GM12878 (cell line): ENCODE measurements around the gene ABCC3. TPM values are rescaled to one million over a fixed set of nuclear protein-coding genes. Genes with fewer than 3 reads are reported as not detected.

Source experiments
- ATAC-seq: fragments of 200-7000 bp; cut with Tn5 transposase; 3 replicates; pipeline ENCODE4 v1.9.1; 2020; ENCODE audit warnings: mild to moderate bottlenecking, moderate library complexity
- BruUV-seq: library from RNA; stranded (reverse); fragments of 400-500 nt; replicated peaks from 2 replicates; lab custom pipeline; 2021; lab: Mats Ljungman, UMichigan
- CTCF ChIA-PET: fragments of 300-600 bp; sonication (Branson Sonifier 250); formaldehyde crosslinking; extraction: SDS; loops from one replicate; lab custom pipeline; 2021; ENCODE audit warnings: inconsistent platforms; lab: Yijun Ruan, JAX
- POLR2A ChIA-PET: fragments of 350-600 bp; formaldehyde crosslinking; extraction: SDS; loops from one replicate; lab custom pipeline; 2021; ENCODE audit warnings: inconsistent platforms; lab: Charles Lee
- RAD21 ChIA-PET: fragments of 300-600 bp; sonication (Branson Sonifier 250); formaldehyde crosslinking; loops from one replicate; lab custom pipeline; 2023; ENCODE audit warnings: antibody characterized with exemption; ENCODE audit not compliant: unreplicated experiment; lab: Charles Lee
- SMC1A ChIA-PET: fragments of 300-600 bp; sonication (Branson Sonifier 250); formaldehyde crosslinking; loops from one replicate; lab custom pipeline; 2023; ENCODE audit not compliant: unreplicated experiment, uncharacterized antibody; lab: Charles Lee
- DNase-seq: peaks from one replicate; pipeline ENCODE4 v3.0.0-alpha.2; 2011; ENCODE audit warnings: low read depth, low spot score
- FAIRE-seq: peaks from 3 replicates; lab custom pipeline; 2011; peaks lifted over from hg19 to GRCh38; lab: Jason Lieb, UNC
- H2AFZ ChIP-seq: 2 replicates; pipeline ENCODE4 v1.6.0; 2011; ENCODE audit warnings: low read depth, low read length, control low read depth; ENCODE audit not compliant: control insufficient read depth
- H3K27ac ChIP-seq: 2 replicates; pipeline ENCODE4 v1.5.1; 2011; ENCODE audit warnings: control low read depth; ENCODE audit not compliant: control insufficient read depth, insufficient read depth
- H3K27me3 ChIP-seq, 2 experiments: replicated peaks in 1 of 2; 2 replicates each; pipeline versions ENCODE4 v1.6.0 to v1.6.1; 2011; ENCODE audit warnings: low read length in 1 of 2; ENCODE audit not compliant: control insufficient read depth in 2 of 2, insufficient read depth in 2 of 2
- H3K36me3 ChIP-seq, 2 experiments: 2 replicates each; pipeline ENCODE4 v1.5.1; 2011; ENCODE audit warnings: low read length in 1 of 2; ENCODE audit not compliant: control insufficient read depth in 2 of 2, insufficient read depth in 2 of 2
- H3K4me1 ChIP-seq: 2 replicates; pipeline ENCODE4 v1.6.1; 2011; ENCODE audit warnings: mild to moderate bottlenecking, low read length, moderate library complexity, mixed read lengths; ENCODE audit not compliant: control insufficient read depth, insufficient read depth
- H3K4me2 ChIP-seq: 2 replicates; pipeline ENCODE4 v1.6.0; 2011; ENCODE audit warnings: control low read depth; ENCODE audit not compliant: control insufficient read depth, insufficient read depth
- H3K4me3 ChIP-seq: fragments of 200-600 bp; sonication (generic); 2 replicates; pipeline ENCODE4 v1.5.1; 2016
- H3K79me2 ChIP-seq: 2 replicates; pipeline ENCODE4 v1.6.0; 2011; ENCODE audit warnings: low read length; ENCODE audit not compliant: control insufficient read depth, insufficient read depth
- H3K9ac ChIP-seq: 2 replicates; pipeline ENCODE4 v1.8.0; 2011; ENCODE audit warnings: low read length, control low read depth, mixed read lengths; ENCODE audit not compliant: control insufficient read depth, insufficient read depth
- H3K9me3 ChIP-seq: replicated peaks from 3 replicates; pipeline ENCODE4 v1.5.1; 2011; ENCODE audit warnings: mild to moderate bottlenecking, low read length; ENCODE audit not compliant: control insufficient read depth, insufficient read depth
- H4K20me1 ChIP-seq: 2 replicates; pipeline ENCODE4 v1.6.0; 2011; ENCODE audit not compliant: control insufficient read depth, insufficient read depth
- BHLHE40 ChIP-seq, 2 experiments: fragments of 450-650 bp in 1 of 2; IDR thresholded peaks; 2 replicates each; pipeline ENCODE4 v1.6.1; 2011 to 2017; ENCODE audit warnings: low read depth in 2 of 2, borderline replicate concordance in 1 of 2, improper control_type of control experiment in 1 of 2, low read length in 1 of 2, mild to moderate bottlenecking in 1 of 2
- E2F4 ChIP-seq: IDR thresholded peaks from 2 replicates; pipeline ENCODE4 v1.6.1; 2012; ENCODE audit warnings: low read depth, low read length, improper control_type of control experiment
- EED ChIP-seq: sonication (generic); IDR thresholded peaks from 2 replicates; pipeline ENCODE4 v1.6.1; 2016; ENCODE audit warnings: antibody characterized with exemption, low read depth
- GATAD2B ChIP-seq: fragments of 450-650 bp; conservative IDR thresholded peaks from 2 replicates; pipeline ENCODE4 v1.6.1; 2017; ENCODE audit warnings: low read depth, mild to moderate bottlenecking, moderate library complexity
- HCFC1 ChIP-seq: fragments of 150-350 bp; IDR thresholded peaks from 2 replicates; pipeline ENCODE4 v1.6.1; 2014; ENCODE audit warnings: low read length
- IRF4 ChIP-seq: IDR thresholded peaks from 2 replicates; pipeline ENCODE4 v1.6.1; 2011; ENCODE audit warnings: low read depth, low read length
- RUNX3 ChIP-seq: IDR thresholded peaks from 2 replicates; pipeline ENCODE4 v1.6.1; 2012; ENCODE audit warnings: low read length, inconsistent platforms
- SMARCA5 ChIP-seq: fragments of 450-650 bp; IDR thresholded peaks from 2 replicates; pipeline ENCODE4 v1.6.1; 2017; ENCODE audit warnings: mild to moderate bottlenecking
- SREBF1 ChIP-seq: IDR thresholded peaks from 2 replicates; pipeline ENCODE4 v1.6.1; 2012; ENCODE audit warnings: mild to moderate bottlenecking, low read length
- SUPT20H ChIP-seq: IDR thresholded peaks from 2 replicates; pipeline ENCODE4 v1.6.1; 2011; ENCODE audit warnings: low read depth, mild to moderate bottlenecking, low read length, moderate library complexity, borderline replicate concordance; ENCODE audit not compliant: control insufficient read depth
- TAF1 ChIP-seq: IDR thresholded peaks from 2 replicates; pipeline ENCODE4 v1.6.1; 2011; ENCODE audit warnings: mild to moderate bottlenecking, low read depth, low read length, borderline replicate concordance
- USF1 ChIP-seq: IDR thresholded peaks from 2 replicates; pipeline ENCODE4 v1.6.1; 2011; ENCODE audit warnings: borderline replicate concordance, low read depth, mild to moderate bottlenecking, moderate library complexity, mixed read lengths, low read length; ENCODE audit not compliant: insufficient read depth; ENCODE audit errors: extremely low read length
- YBX1 ChIP-seq: fragments of 450-650 bp; IDR thresholded peaks from 2 replicates; pipeline ENCODE4 v1.6.1; 2016; ENCODE audit warnings: antibody characterized with exemption
- ZNF207 ChIP-seq: fragments of 450-650 bp; IDR thresholded peaks from 2 replicates; pipeline ENCODE4 v1.6.1; 2014; ENCODE audit warnings: antibody characterized with exemption, mild to moderate bottlenecking, borderline replicate concordance
- WGBS: methylation state at CpG from one replicate; pipeline ENCODE4 v1.1.6; 2016; ENCODE audit warnings: low lambda C conversion rate; ENCODE audit not compliant: insufficient replicate concordance, insufficient coverage; ENCODE audit errors: missing lambda C conversion rate; 5-methylcytosine and 5-hydroxymethylcytosine counted together
- in situ Hi-C: fragments of 300-500 bp; cut with MboI; formaldehyde crosslinking; loops from 9 replicates; pipeline ENCODE4 v1.14.3; 2018; ENCODE audit warnings: mixed read lengths
- intact Hi-C: fragments of 100-400 bp; cut with micrococcal nuclease; formaldehyde crosslinking; loops from one replicate; pipeline ENCODE4 v1.14.2; 2022; ENCODE audit not compliant: unreplicated experiment
- polyA plus RNA-seq, 11 experiments: library from polyadenylated mRNA; depleted of rRNA in 4 of 11; unstranded in 6 of 11; stranded (reverse) in 5 of 11; fragments of >200 nt; fragmentation: Nextera tagmentation in 4 of 11; fragmentation: Illumina TruSeq in 1 of 11; extraction: Ambion mirVana in 4 of 11; extraction: Trizol in 1 of 11; gene quantifications; 1 replicate in 1 of 11; 2 replicates in 10 of 11; pipeline versions ENCODE4 v1.2.1 to v1.2.3, GENCODE V29; 2011 to 2016; ENCODE audit warnings: inconsistent platforms in 2 of 11, missing spikeins in 2 of 11, low read depth in 1 of 11
- total RNA-seq, 4 experiments: library from RNA; depleted of rRNA in 3 of 4; stranded (reverse); fragments of >200 nt in 3 of 4; fragmentation: Illumina TruSeq in 1 of 4; extraction: Trizol in 1 of 4; gene quantifications; 2 replicates each; pipeline versions ENCODE4 v1.2.1 to v1.2.3, GENCODE V29; 2013 to 2021
- TF ChIP-seq, protein P1 (sequence below): fragments of 450-650 bp; formaldehyde crosslinking; IDR thresholded peaks from 2 replicates; pipeline ENCODE4 v1.5.0; 2022; ENCODE audit warnings: mild to moderate bottlenecking, missing genetic modification characterization
- TF ChIP-seq, protein P2 (sequence below): IDR thresholded peaks from 2 replicates; pipeline ENCODE4 v1.6.1; 2011; ENCODE audit warnings: mild to moderate bottlenecking, low read depth, low read length, moderate library complexity; ENCODE audit not compliant: insufficient replicate concordance

ABCC3 gene
- total and polyA plus RNA-seq, 10 of the 15 experiments (the other 5 are each of a cell fraction or from before 2014, with no cell fraction given) = 0.21 to 2.3 (median 0.71) TPM; not detected in 6

- RAD21 ChIA-PET = no interaction called here
- no peak overlapping the region for H3K9ac ChIP-seq
- no peak overlapping the region for H3K4me2 ChIP-seq
- no TSS peak for BruUV-seq
- SMC1A ChIA-PET = no interaction called here
- no peaks in the 10 kb centered on the region for H3K9me3 ChIP-seq
- DNase-seq (no peak), FAIRE-seq (no peak), ATAC-seq (no peak)
- CTCF ChIA-PET = no interaction called here
- 41% methylated on average over 4 of the region's 4 CpGs for WGBS
- no peaks in the 10 kb centered on the region; a peak in 1 of 4 replicates for H3K27me3 ChIP-seq
- intact Hi-C loops = no loop called here
- no peaks in the 10 kb centered on the region for H4K20me1 ChIP-seq
- POLR2A ChIA-PET = interaction anchor here (0.6 kb wide), 1 partner anchor 57 kb away, joined by 3 read pairs; no protein-coding TSS in a partner anchor
- H2AFZ ChIP-seq = no peak overlapping the region
- no peaks in the 10 kb centered on the region for H3K79me2 ChIP-seq
- H3K4me3 ChIP-seq = no peak overlapping the region
- in situ Hi-C loops = no loop called here
- no peaks in the 10 kb centered on the region for H3K36me3 ChIP-seq
- H3K4me1 ChIP-seq = no peaks in the 10 kb centered on the region
- H3K27ac ChIP-seq = no peak overlapping the region
- TF ChIP-seq HCFC1 (no peak), TAF1 (no peak), EED (no peak), RUNX3 (no peak), SMARCA5 (no peak), IRF4 (no peak), SUPT20H (no peak), BHLHE40 (IDR thresholded peaks at IDR 0.05; ENCODE audit: borderline replicate concordance in 1 of 2, low read depth in 2 of 2, low read length in 1 of 2) (no peak), YBX1 (no peak), SREBF1 (no peak), E2F4 (no peak), ZNF207 (no peak), GATAD2B (no peak), USF1 (no peak)
- TF ChIP-seq, protein P1, sequence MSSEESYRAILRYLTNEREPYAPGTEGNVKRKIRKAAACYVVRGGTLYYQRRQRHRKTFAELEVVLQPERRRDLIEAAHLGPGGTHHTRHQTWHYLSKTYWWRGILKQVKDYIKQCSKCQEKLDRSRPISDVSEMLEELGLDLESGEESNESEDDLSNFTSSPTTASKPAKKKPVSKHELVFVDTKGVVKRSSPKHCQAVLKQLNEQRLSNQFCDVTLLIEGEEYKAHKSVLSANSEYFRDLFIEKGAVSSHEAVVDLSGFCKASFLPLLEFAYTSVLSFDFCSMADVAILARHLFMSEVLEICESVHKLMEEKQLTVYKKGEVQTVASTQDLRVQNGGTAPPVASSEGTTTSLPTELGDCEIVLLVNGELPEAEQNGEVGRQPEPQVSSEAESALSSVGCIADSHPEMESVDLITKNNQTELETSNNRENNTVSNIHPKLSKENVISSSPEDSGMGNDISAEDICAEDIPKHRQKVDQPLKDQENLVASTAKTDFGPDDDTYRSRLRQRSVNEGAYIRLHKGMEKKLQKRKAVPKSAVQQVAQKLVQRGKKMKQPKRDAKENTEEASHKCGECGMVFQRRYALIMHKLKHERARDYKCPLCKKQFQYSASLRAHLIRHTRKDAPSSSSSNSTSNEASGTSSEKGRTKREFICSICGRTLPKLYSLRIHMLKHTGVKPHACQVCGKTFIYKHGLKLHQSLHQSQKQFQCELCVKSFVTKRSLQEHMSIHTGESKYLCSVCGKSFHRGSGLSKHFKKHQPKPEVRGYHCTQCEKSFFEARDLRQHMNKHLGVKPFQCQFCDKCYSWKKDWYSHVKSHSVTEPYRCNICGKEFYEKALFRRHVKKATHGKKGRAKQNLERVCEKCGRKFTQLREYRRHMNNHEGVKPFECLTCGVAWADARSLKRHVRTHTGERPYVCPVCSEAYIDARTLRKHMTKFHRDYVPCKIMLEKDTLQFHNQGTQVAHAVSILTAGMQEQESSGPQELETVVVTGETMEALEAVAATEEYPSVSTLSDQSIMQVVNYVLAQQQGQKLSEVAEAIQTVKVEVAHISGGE (CRISPR knock-in tag) = no peak
- TF ChIP-seq, protein P2, sequence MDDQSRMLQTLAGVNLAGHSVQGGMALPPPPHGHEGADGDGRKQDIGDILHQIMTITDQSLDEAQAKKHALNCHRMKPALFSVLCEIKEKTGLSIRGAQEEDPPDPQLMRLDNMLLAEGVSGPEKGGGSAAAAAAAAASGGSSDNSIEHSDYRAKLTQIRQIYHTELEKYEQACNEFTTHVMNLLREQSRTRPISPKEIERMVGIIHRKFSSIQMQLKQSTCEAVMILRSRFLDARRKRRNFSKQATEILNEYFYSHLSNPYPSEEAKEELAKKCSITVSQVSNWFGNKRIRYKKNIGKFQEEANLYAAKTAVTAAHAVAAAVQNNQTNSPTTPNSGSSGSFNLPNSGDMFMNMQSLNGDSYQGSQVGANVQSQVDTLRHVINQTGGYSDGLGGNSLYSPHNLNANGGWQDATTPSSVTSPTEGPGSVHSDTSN = no peak
Observed at GRCh38 chr17:50618300-50618699, 16.4 kb upstream of the ABCC3 start.
